HEK293 (cell line): Measurements from ENCODE around the gene SPOCK1.

ENCODE experiments used
- CTCF ChIA-PET: fragments of 350-600 bp; formaldehyde crosslinking; extraction: SDS; loops from one replicate; lab custom pipeline; 2021; ENCODE audit warnings: antibody characterized with exemption; lab: Yijun Ruan, JAX
- POLR2A ChIA-PET: fragments of 300-600 bp; formaldehyde crosslinking; extraction: SDS; loops from one replicate; lab custom pipeline; 2020; ENCODE audit warnings: antibody characterized with exemption, inconsistent platforms; lab: Yijun Ruan, JAX
- H3K27ac ChIP-seq: fragments of 200-500 bp; sonication (Bioruptor generic); 2 replicates; pipeline ENCODE4 v1.5.1; 2014; ENCODE audit warnings: low read depth, low read length, control low read depth, inconsistent platforms; ENCODE audit errors: extremely low read depth
- H3K36me3 ChIP-seq, 2 experiments: fragments of 200-500 bp in 1 of 2; sonication (Bioruptor generic) in 1 of 2; 1 replicate in 1 of 2; 2 replicates in 1 of 2; pipeline ENCODE4 v1.5.1; 2014 to 2017; ENCODE audit warnings: inconsistent platforms in 2 of 2, low read length in 2 of 2; ENCODE audit not compliant: control insufficient read depth in 2 of 2, insufficient read depth in 1 of 2
- H3K4me1 ChIP-seq: fragments of 200-500 bp; sonication (Bioruptor generic); 2 replicates; pipeline ENCODE4 v1.5.1; 2014; ENCODE audit warnings: mild to moderate bottlenecking, low read length, inconsistent platforms; ENCODE audit not compliant: control insufficient read depth, insufficient read depth
- H3K4me3 ChIP-seq: 2 replicates; pipeline ENCODE4 v1.5.1; 2011; ENCODE audit warnings: low read depth, mild to moderate bottlenecking, control low read depth, low read length, moderate library complexity
- H3K9me3 ChIP-seq: fragments of 200-500 bp; sonication (Bioruptor generic); 2 replicates; pipeline ENCODE4 v1.5.1; 2014; ENCODE audit warnings: low read depth, low read length, inconsistent platforms; ENCODE audit not compliant: control insufficient read depth, insufficient read depth
- CTCF ChIP-seq: fragments of 450-650 bp; formaldehyde crosslinking; IDR thresholded peaks from 2 replicates; pipeline ENCODE4 v1.5.1; 2016; ENCODE audit warnings: missing biosample characterization, missing genetic modification characterization
- EGR2 ChIP-seq: fragments of 450-650 bp; formaldehyde crosslinking; IDR thresholded peaks from 2 replicates; pipeline ENCODE4 v1.5.1; 2016; ENCODE audit warnings: low read depth, missing biosample characterization, missing genetic modification characterization
- GLI4 ChIP-seq: fragments of 450-650 bp; formaldehyde crosslinking; IDR thresholded peaks from 2 replicates; pipeline ENCODE4 v1.5.1; 2016; ENCODE audit warnings: missing biosample characterization, missing genetic modification characterization
- GLIS2 ChIP-seq: fragments of 450-650 bp; formaldehyde crosslinking; IDR thresholded peaks from 2 replicates; pipeline ENCODE4 v1.5.1; 2016; ENCODE audit warnings: missing biosample characterization, missing genetic modification characterization
- HOXA7 ChIP-seq: sonication (generic); formaldehyde crosslinking; IDR thresholded peaks from 2 replicates; pipeline ENCODE4 v1.8.1; 2022; ENCODE audit warnings: missing genetic modification reagents, borderline replicate concordance
- MZF1 ChIP-seq: fragments of 450-650 bp; formaldehyde crosslinking; IDR thresholded peaks from 2 replicates; pipeline ENCODE4 v1.5.1; 2017; ENCODE audit warnings: missing biosample characterization, missing genetic modification characterization, borderline replicate concordance
- RBAK ChIP-seq: fragments of 450-650 bp; formaldehyde crosslinking; IDR thresholded peaks from 2 replicates; pipeline ENCODE4 v1.5.1; 2016; ENCODE audit warnings: missing biosample characterization, missing genetic modification characterization
- ZBTB20 ChIP-seq: fragments of 450-650 bp; formaldehyde crosslinking; IDR thresholded peaks from 2 replicates; pipeline ENCODE4 v1.5.1; 2016; ENCODE audit warnings: missing biosample characterization, missing genetic modification characterization
- ZBTB48 ChIP-seq: fragments of 450-650 bp; formaldehyde crosslinking; IDR thresholded peaks from 2 replicates; pipeline ENCODE4 v1.5.1; 2016; ENCODE audit warnings: missing biosample characterization, missing genetic modification characterization
- ZBTB8A ChIP-seq: fragments of 450-650 bp; formaldehyde crosslinking; IDR thresholded peaks from 2 replicates; pipeline ENCODE4 v1.5.1; 2016; ENCODE audit warnings: missing biosample characterization, missing genetic modification characterization
- ZNF112 ChIP-seq: fragments of 450-650 bp; formaldehyde crosslinking; IDR thresholded peaks from 2 replicates; pipeline ENCODE4 v1.5.0; 2017; ENCODE audit warnings: missing biosample characterization, missing genetic modification characterization
- ZNF175 ChIP-seq: fragments of 450-650 bp; formaldehyde crosslinking; IDR thresholded peaks from 2 replicates; pipeline ENCODE4 v1.5.1; 2016; ENCODE audit warnings: missing biosample characterization, missing genetic modification characterization
- ZNF184 ChIP-seq: fragments of 450-650 bp; IDR thresholded peaks from 2 replicates; pipeline ENCODE4 v1.5.1; 2018; ENCODE audit warnings: missing biosample characterization, mild to moderate bottlenecking, missing genetic modification characterization
- ZNF19 ChIP-seq: fragments of 450-650 bp; formaldehyde crosslinking; IDR thresholded peaks from 2 replicates; pipeline ENCODE4; 2016; ENCODE audit warnings: missing biosample characterization, missing genetic modification characterization, low read depth
- ZNF202 ChIP-seq: fragments of 450-650 bp; formaldehyde crosslinking; IDR thresholded peaks from 2 replicates; pipeline ENCODE4 v1.5.1; 2016; ENCODE audit warnings: missing biosample characterization, missing genetic modification characterization, borderline replicate concordance
- ZNF223 ChIP-seq: fragments of 450-650 bp; formaldehyde crosslinking; IDR thresholded peaks from 2 replicates; pipeline ENCODE4 v1.5.1; 2016; ENCODE audit warnings: missing biosample characterization, missing genetic modification characterization
- ZNF239 ChIP-seq: fragments of 450-650 bp; formaldehyde crosslinking; IDR thresholded peaks from 2 replicates; pipeline ENCODE4 v1.5.1; 2016; ENCODE audit warnings: missing biosample characterization, missing genetic modification characterization
- ZNF24 ChIP-seq: fragments of 450-650 bp; formaldehyde crosslinking; IDR thresholded peaks from 2 replicates; pipeline ENCODE4 v1.5.1; 2016; ENCODE audit warnings: missing biosample characterization, missing genetic modification characterization
- ZNF510 ChIP-seq: fragments of 450-650 bp; formaldehyde crosslinking; IDR thresholded peaks from 2 replicates; pipeline ENCODE4 v1.5.1; 2018; ENCODE audit warnings: mild to moderate bottlenecking, missing genetic modification characterization, missing biosample characterization; ENCODE audit not compliant: insufficient replicate concordance
- ZNF529 ChIP-seq: fragments of 450-650 bp; formaldehyde crosslinking; IDR thresholded peaks from 2 replicates; pipeline ENCODE4 v1.5.1; 2017; ENCODE audit warnings: missing genetic modification characterization, missing biosample characterization; ENCODE audit not compliant: insufficient replicate concordance
- ZNF530 ChIP-seq: fragments of 450-650 bp; formaldehyde crosslinking; IDR thresholded peaks from 2 replicates; pipeline ENCODE4 v1.5.1; 2016; ENCODE audit warnings: low read depth, missing biosample characterization, missing genetic modification characterization
- ZNF560 ChIP-seq: fragments of 450-650 bp; formaldehyde crosslinking; IDR thresholded peaks from 2 replicates; pipeline ENCODE4 v1.5.1; 2017; ENCODE audit warnings: missing biosample characterization, missing genetic modification characterization, borderline replicate concordance
- ZNF580 ChIP-seq: fragments of 450-650 bp; formaldehyde crosslinking; IDR thresholded peaks from 2 replicates; pipeline ENCODE4 v1.5.1; 2016; ENCODE audit warnings: missing biosample characterization, missing genetic modification characterization
- ZNF624 ChIP-seq: fragments of 450-650 bp; formaldehyde crosslinking; IDR thresholded peaks from 2 replicates; pipeline ENCODE4 v1.5.1; 2017; ENCODE audit warnings: missing biosample characterization, missing genetic modification characterization
- ZNF629 ChIP-seq: fragments of 450-650 bp; formaldehyde crosslinking; IDR thresholded peaks from 2 replicates; pipeline ENCODE4 v1.5.1; 2017; ENCODE audit warnings: missing biosample characterization, missing genetic modification characterization
- ZNF777 ChIP-seq: fragments of 450-650 bp; formaldehyde crosslinking; IDR thresholded peaks from 2 replicates; pipeline ENCODE4 v1.5.1; 2017; ENCODE audit warnings: missing biosample characterization, missing genetic modification characterization, borderline replicate concordance
- ZNF830 ChIP-seq: fragments of 450-650 bp; IDR thresholded peaks from 2 replicates; pipeline ENCODE4 v1.5.0; 2018; ENCODE audit warnings: missing biosample characterization, missing genetic modification characterization, low read depth, mild to moderate bottlenecking, moderate library complexity
- ZSCAN16 ChIP-seq: fragments of 450-650 bp; formaldehyde crosslinking; IDR thresholded peaks from 2 replicates; pipeline ENCODE4 v1.5.1; 2016; ENCODE audit warnings: missing biosample characterization, missing genetic modification characterization
- ZSCAN4 ChIP-seq: fragments of 450-650 bp; formaldehyde crosslinking; IDR thresholded peaks from 2 replicates; pipeline ENCODE4 v1.5.1; 2017; ENCODE audit warnings: missing biosample characterization, missing genetic modification characterization

SPOCK1 gene

GRCh38 chr5:137101544-137101943, 397.6 kb downstream of the SPOCK1 start:
- Histone ChIP-seq H3K27ac (no peak overlapping the region), H3K4me3 (no peak overlapping the region), H3K4me1 (no peaks in the 10 kb centered on the region), H3K36me3 (no peaks in the 10 kb centered on the region), H3K9me3 (no peaks in the 10 kb centered on the region)
- ChIA-PET CTCF (interaction anchor here (0.7 to 1.1 kb wide), 2 partner anchors 10 to 78 kb away, joined by 3 to 4 read pairs; no protein-coding TSS in a partner anchor), POLR2A (no interaction called here)
- no peak for TF ChIP-seq ZNF830 (tag by site-specific recombination)
- no peak for TF ChIP-seq GLI4 (tag by site-specific recombination)
- TF ChIP-seq RBAK (tag by site-specific recombination) = no peak
- no peak for TF ChIP-seq MZF1 (tag by site-specific recombination)
- TF ChIP-seq ZNF629 (tag by site-specific recombination) = no peak
- no peak for TF ChIP-seq ZNF19 (tag by site-specific recombination)
- no peak for TF ChIP-seq ZNF560 (tag by site-specific recombination)
- TF ChIP-seq ZNF175 (tag by site-specific recombination) = no peak
- TF ChIP-seq ZNF112 (tag by site-specific recombination) = no peak
- no peak for TF ChIP-seq CTCF (tag by site-specific recombination)
- TF ChIP-seq ZNF530 (tag by site-specific recombination) = no peak
- no peak for TF ChIP-seq GLIS2 (tag by site-specific recombination)

- no peaks in the 10 kb centered on the region for H3K9me3 ChIP-seq
- no peak for TF ChIP-seq ZNF529 (tag by site-specific recombination)
- TF ChIP-seq ZNF202 (tag by site-specific recombination) = no peak
- TF ChIP-seq ZBTB20 (tag by site-specific recombination) = no peak
- TF ChIP-seq ZNF223 (tag by site-specific recombination) = no peak
- no peak for TF ChIP-seq ZNF184 (tag by site-specific recombination)
- no peak for TF ChIP-seq ZSCAN4 (tag by site-specific recombination)
- TF ChIP-seq ZNF510 = no peak
- no peak for TF ChIP-seq ZBTB48
- TF ChIP-seq ZNF624 (tag by site-specific recombination) = no peak
- no peak for TF ChIP-seq ZNF777 (tag by site-specific recombination)
- no peak for TF ChIP-seq HOXA7 (CRISPR knock-in tag)
- TF ChIP-seq ZSCAN16 (tag by site-specific recombination) = no peak
- no peak for TF ChIP-seq ZNF24
- no peak for TF ChIP-seq ZBTB8A (tag by site-specific recombination)
- no peak for TF ChIP-seq EGR2 (tag by site-specific recombination)
- TF ChIP-seq ZNF239 (tag by site-specific recombination) = no peak
- no peak for TF ChIP-seq ZNF580 (tag by site-specific recombination)
- ChIA-PET POLR2A (no interaction called here), CTCF (interaction anchor here (1.1 kb wide), 1 partner anchor 24 kb away, joined by 6 read pairs; no protein-coding TSS in a partner anchor)
- no peaks in the 10 kb centered on the region for H3K4me1 ChIP-seq
- no peak overlapping the region for H3K27ac ChIP-seq
- no peak overlapping the region for H3K4me3 ChIP-seq
- H3K36me3 ChIP-seq = no peaks in the 10 kb centered on the region
Observed at GRCh38 chr5:137099651-137100050, 399.5 kb downstream of the SPOCK1 start.
